Measurements from ENCODE around the gene ASCC2.

- no peak for TF ChIP-seq SIN3A (IDR thresholded peaks at IDR 0.05; ENCODE audit: borderline replicate concordance, insufficient read depth, low read length)
- no peak for TF ChIP-seq POLR2AphosphoS5 (IDR thresholded peaks at IDR 0.05; ENCODE audit: low read depth, low read length)
Observed at GRCh38 chr22:29838599-29838956, 504 bp upstream of the ASCC2 start.

All from PFSK-1 (cell line).